HepG2 (cell line): ENCODE results near the gene SPINDOC. TPM values are rescaled to one million over a fixed set of nuclear protein-coding genes. Genes with fewer than 3 reads are reported as not detected.

Experiments
- FOSL1 ChIP-seq: sonication (generic); formaldehyde crosslinking; IDR thresholded peaks from 2 replicates; pipeline ENCODE4 v1.9.0; 2021; ENCODE audit warnings: missing genetic modification reagents, borderline replicate concordance
- FOXO1 ChIP-seq: sonication (generic); formaldehyde crosslinking; IDR thresholded peaks from 2 replicates; pipeline ENCODE4 v1.4.0; 2020; ENCODE audit warnings: missing genetic modification reagents
- HDAC6 ChIP-seq: fragments of 200-600 bp; sonication (generic); IDR thresholded peaks from 2 replicates; pipeline ENCODE4 v1.7.0; 2017; ENCODE audit warnings: mild to moderate bottlenecking, antibody characterized with exemption, low read length, low read depth
- ISL2 ChIP-seq: sonication (generic); formaldehyde crosslinking; IDR thresholded peaks from 2 replicates; pipeline ENCODE4 v1.5.0; 2020; ENCODE audit warnings: missing genetic modification reagents
- KMT2B ChIP-seq: IDR thresholded peaks from 2 replicates; pipeline ENCODE4 v1.6.1; 2016; ENCODE audit warnings: missing genetic modification reagents, missing compliant biosample characterization
- MAF1 ChIP-seq: sonication (generic); formaldehyde crosslinking; IDR thresholded peaks from 2 replicates; pipeline ENCODE4 v1.5.0; 2020; ENCODE audit warnings: missing genetic modification reagents, borderline replicate concordance
- MIER2 ChIP-seq: IDR thresholded peaks from 2 replicates; pipeline ENCODE4 v1.6.1; 2016; ENCODE audit warnings: missing biosample characterization, missing genetic modification reagents
- PAX8 ChIP-seq: sonication (generic); formaldehyde crosslinking; IDR thresholded peaks from 2 replicates; pipeline ENCODE4 v1.8.0; 2022; ENCODE audit warnings: mild to moderate bottlenecking, missing genetic modification reagents, borderline replicate concordance
- TAF1 ChIP-seq: sonication (generic); formaldehyde crosslinking; IDR thresholded peaks from 2 replicates; pipeline ENCODE4 v1.4.0; 2020; ENCODE audit warnings: missing genetic modification reagents
- TARDBP ChIP-seq: sonication (generic); formaldehyde crosslinking; IDR thresholded peaks from 2 replicates; pipeline ENCODE4 v1.8.0; 2022; ENCODE audit warnings: mild to moderate bottlenecking, missing genetic modification reagents
- ZNF225 ChIP-seq: sonication (generic); formaldehyde crosslinking; IDR thresholded peaks from 2 replicates; pipeline ENCODE4 v1.4.0; 2020; ENCODE audit warnings: mild to moderate bottlenecking, missing genetic modification reagents
- ZNF501 ChIP-seq: sonication (generic); formaldehyde crosslinking; IDR thresholded peaks from 2 replicates; pipeline ENCODE4 v1.5.1; 2020; ENCODE audit warnings: mild to moderate bottlenecking, moderate library complexity, missing genetic modification reagents
- ZNF563 ChIP-seq: sonication (generic); formaldehyde crosslinking; IDR thresholded peaks from 2 replicates; pipeline ENCODE4 v1.8.0; 2022; ENCODE audit warnings: mild to moderate bottlenecking, moderate library complexity, missing genetic modification reagents
- ZSCAN21 ChIP-seq: sonication (generic); formaldehyde crosslinking; IDR thresholded peaks from 2 replicates; pipeline ENCODE4 v1.8.0; 2022; ENCODE audit warnings: mild to moderate bottlenecking, missing genetic modification reagents, moderate library complexity, borderline replicate concordance
- polyA plus RNA-seq, 8 experiments: library from polyadenylated mRNA; depleted of rRNA in 3 of 8; stranded (reverse) in 7 of 8; unstranded in 1 of 8; fragments of >200 nt; fragmentation: Illumina TruSeq in 4 of 8; extraction: Trizol in 4 of 8; gene quantifications; 2 replicates each; pipeline versions ENCODE4 v1.2.1 to v1.2.3, GENCODE V29; 2011 to 2016; ENCODE audit warnings: low read depth in 4 of 8, missing spikeins in 1 of 8, mixed read lengths in 1 of 8; ENCODE audit not compliant: insufficient read depth in 1 of 8
- total RNA-seq, 5 experiments: library from RNA; depleted of rRNA; stranded (reverse); fragments of >200 nt; fragmentation: Illumina TruSeq; extraction: Trizol; gene quantifications; 2 replicates each; pipeline ENCODE4 v1.2.3, GENCODE V29; 2016; ENCODE audit warnings: low read depth in 1 of 5
- TF ChIP-seq, protein P1 (sequence below): sonication (generic); formaldehyde crosslinking; IDR thresholded peaks from 2 replicates; pipeline ENCODE4 v1.4.0; 2020; ENCODE audit warnings: missing genetic modification reagents, borderline replicate concordance
- TF ChIP-seq, protein P2 (sequence below): IDR thresholded peaks from 2 replicates; pipeline ENCODE4 v1.6.1; 2016; ENCODE audit warnings: missing compliant biosample characterization, missing genetic modification reagents, borderline replicate concordance
- TF ChIP-seq, protein P3 (sequence below): IDR thresholded peaks from 2 replicates; pipeline ENCODE4 v1.6.1; 2016; ENCODE audit warnings: mild to moderate bottlenecking
- TF ChIP-seq, protein P4 (sequence below): sonication (generic); formaldehyde crosslinking; IDR thresholded peaks from 2 replicates; pipeline ENCODE4 v1.4.0; 2020; ENCODE audit warnings: missing genetic modification reagents
- TF ChIP-seq, protein P5 (sequence below): sonication (generic); formaldehyde crosslinking; IDR thresholded peaks from 2 replicates; pipeline ENCODE4 v1.4.0; 2020; ENCODE audit warnings: mild to moderate bottlenecking, low read depth, missing genetic modification reagents
- TF ChIP-seq, protein P6 (sequence below): IDR thresholded peaks from 2 replicates; pipeline ENCODE4 v1.4.0; 2020; ENCODE audit warnings: mild to moderate bottlenecking, missing genetic modification reagents

Gene SPINDOC
- total and polyA plus RNA-seq, 2 of the 13 experiments (the other 11 are each of a cell fraction or from before 2014, with no cell fraction given), result 21.4 to 29.9 TPM

DNA sequence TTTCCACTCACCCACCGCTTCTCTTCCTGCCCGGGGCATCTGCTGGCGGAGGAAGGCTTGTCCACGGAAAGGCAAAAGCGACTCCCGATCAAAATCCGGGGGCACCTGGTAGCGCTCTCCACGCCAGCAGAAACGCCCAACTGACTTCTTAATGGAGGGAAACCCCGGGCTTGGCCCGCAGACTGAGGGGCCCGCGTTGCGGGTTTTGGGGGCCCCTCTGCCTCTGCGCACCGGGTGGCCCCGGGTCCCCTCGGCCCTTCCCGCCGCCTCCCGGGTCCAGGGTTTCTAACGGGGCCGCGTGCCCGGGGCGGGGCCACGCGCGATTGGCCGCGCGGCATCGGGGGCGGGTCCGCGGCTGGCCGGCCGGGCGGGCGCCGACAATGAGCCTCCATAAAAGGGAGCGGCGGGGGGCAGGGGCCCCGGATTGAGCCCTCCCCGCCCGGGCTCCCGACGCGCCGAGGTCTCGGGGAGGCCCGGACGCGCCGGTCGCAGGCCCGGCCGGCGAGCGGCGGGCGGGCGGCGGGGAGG, at the start of gene SPINDOC (continued):
- TF ChIP-seq, protein P1, sequence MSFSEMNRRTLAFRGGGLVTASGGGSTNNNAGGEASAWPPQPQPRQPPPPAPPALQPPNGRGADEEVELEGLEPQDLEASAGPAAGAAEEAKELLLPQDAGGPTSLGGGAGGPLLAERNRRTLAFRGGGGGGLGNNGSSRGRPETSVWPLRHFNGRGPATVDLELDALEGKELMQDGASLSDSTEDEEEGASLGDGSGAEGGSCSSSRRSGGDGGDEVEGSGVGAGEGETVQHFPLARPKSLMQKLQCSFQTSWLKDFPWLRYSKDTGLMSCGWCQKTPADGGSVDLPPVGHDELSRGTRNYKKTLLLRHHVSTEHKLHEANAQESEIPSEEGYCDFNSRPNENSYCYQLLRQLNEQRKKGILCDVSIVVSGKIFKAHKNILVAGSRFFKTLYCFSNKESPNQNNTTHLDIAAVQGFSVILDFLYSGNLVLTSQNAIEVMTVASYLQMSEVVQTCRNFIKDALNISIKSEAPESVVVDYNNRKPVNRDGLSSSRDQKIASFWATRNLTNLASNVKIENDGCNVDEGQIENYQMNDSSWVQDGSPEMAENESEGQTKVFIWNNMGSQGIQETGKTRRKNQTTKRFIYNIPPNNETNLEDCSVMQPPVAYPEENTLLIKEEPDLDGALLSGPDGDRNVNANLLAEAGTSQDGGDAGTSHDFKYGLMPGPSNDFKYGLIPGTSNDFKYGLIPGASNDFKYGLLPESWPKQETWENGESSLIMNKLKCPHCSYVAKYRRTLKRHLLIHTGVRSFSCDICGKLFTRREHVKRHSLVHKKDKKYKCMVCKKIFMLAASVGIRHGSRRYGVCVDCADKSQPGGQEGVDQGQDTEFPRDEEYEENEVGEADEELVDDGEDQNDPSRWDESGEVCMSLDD (CRISPR knock-in tag), result peak; percentile 92
- TF ChIP-seq, protein P2, sequence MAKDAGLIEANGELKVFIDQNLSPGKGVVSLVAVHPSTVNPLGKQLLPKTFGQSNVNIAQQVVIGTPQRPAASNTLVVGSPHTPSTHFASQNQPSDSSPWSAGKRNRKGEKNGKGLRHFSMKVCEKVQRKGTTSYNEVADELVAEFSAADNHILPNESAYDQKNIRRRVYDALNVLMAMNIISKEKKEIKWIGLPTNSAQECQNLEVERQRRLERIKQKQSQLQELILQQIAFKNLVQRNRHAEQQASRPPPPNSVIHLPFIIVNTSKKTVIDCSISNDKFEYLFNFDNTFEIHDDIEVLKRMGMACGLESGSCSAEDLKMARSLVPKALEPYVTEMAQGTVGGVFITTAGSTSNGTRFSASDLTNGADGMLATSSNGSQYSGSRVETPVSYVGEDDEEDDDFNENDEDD (CRISPR knock-in tag), result peak; percentile 75; the same call in 1 of the 2 replicates
- TF ChIP-seq ISL2 (CRISPR knock-in tag) (0 out of 2 replicates have a peak, but pooled peaks have one; percentile 20), TAF1 (CRISPR knock-in tag) (peak; percentile 11), TARDBP (CRISPR knock-in tag) (0 out of 2 replicates have a peak, but pooled peaks have one; percentile 11), KMT2B (no peak), ZNF225 (CRISPR knock-in tag) (no peak), HDAC6 (no peak), PAX8 (CRISPR knock-in tag) (no peak), MIER2 (CRISPR knock-in tag) (no peak), FOXO1 (0 out of 2 replicates have a peak, but pooled peaks have one; percentile 13), ZSCAN21 (CRISPR knock-in tag) (no peak), MAF1 (no peak), ZNF501 (CRISPR knock-in tag) (peak; percentile 32; the same call in 1 of the 2 replicates), FOSL1 (CRISPR knock-in tag) (no peak), ZNF563 (0 out of 2 replicates have a peak, but pooled peaks have one; percentile 42)
- TF ChIP-seq, protein P3, sequence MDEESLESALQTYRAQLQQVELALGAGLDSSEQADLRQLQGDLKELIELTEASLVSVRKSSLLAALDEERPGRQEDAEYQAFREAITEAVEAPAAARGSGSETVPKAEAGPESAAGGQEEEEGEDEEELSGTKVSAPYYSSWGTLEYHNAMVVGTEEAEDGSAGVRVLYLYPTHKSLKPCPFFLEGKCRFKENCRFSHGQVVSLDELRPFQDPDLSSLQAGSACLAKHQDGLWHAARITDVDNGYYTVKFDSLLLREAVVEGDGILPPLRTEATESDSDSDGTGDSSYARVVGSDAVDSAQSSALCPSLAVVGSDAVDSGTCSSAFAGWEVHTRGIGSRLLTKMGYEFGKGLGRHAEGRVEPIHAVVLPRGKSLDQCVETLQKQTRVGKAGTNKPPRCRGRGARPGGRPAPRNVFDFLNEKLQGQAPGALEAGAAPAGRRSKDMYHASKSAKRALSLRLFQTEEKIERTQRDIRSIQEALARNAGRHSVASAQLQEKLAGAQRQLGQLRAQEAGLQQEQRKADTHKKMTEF (CRISPR knock-in tag), result 0 out of 2 replicates have a peak, but pooled peaks have one; percentile 26
- TF ChIP-seq, protein P4, sequence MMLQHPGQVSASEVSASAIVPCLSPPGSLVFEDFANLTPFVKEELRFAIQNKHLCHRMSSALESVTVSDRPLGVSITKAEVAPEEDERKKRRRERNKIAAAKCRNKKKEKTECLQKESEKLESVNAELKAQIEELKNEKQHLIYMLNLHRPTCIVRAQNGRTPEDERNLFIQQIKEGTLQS (CRISPR knock-in tag), result no peak
- TF ChIP-seq, protein P5, sequence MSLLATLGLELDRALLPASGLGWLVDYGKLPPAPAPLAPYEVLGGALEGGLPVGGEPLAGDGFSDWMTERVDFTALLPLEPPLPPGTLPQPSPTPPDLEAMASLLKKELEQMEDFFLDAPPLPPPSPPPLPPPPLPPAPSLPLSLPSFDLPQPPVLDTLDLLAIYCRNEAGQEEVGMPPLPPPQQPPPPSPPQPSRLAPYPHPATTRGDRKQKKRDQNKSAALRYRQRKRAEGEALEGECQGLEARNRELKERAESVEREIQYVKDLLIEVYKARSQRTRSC (CRISPR knock-in tag), result no peak
- TF ChIP-seq, protein P6, sequence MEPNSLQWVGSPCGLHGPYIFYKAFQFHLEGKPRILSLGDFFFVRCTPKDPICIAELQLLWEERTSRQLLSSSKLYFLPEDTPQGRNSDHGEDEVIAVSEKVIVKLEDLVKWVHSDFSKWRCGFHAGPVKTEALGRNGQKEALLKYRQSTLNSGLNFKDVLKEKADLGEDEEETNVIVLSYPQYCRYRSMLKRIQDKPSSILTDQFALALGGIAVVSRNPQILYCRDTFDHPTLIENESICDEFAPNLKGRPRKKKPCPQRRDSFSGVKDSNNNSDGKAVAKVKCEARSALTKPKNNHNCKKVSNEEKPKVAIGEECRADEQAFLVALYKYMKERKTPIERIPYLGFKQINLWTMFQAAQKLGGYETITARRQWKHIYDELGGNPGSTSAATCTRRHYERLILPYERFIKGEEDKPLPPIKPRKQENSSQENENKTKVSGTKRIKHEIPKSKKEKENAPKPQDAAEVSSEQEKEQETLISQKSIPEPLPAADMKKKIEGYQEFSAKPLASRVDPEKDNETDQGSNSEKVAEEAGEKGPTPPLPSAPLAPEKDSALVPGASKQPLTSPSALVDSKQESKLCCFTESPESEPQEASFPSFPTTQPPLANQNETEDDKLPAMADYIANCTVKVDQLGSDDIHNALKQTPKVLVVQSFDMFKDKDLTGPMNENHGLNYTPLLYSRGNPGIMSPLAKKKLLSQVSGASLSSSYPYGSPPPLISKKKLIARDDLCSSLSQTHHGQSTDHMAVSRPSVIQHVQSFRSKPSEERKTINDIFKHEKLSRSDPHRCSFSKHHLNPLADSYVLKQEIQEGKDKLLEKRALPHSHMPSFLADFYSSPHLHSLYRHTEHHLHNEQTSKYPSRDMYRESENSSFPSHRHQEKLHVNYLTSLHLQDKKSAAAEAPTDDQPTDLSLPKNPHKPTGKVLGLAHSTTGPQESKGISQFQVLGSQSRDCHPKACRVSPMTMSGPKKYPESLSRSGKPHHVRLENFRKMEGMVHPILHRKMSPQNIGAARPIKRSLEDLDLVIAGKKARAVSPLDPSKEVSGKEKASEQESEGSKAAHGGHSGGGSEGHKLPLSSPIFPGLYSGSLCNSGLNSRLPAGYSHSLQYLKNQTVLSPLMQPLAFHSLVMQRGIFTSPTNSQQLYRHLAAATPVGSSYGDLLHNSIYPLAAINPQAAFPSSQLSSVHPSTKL (CRISPR knock-in tag), result peak; percentile 32; the same call in 1 of the 2 replicates
